GM20000 (cell line): ENCODE data around the gene SFMBT2.
A peak's percentile ranks its signal among the peaks of the same experiment; 100 is the strongest.

Experiments used
- DNase-seq: peaks from one replicate; pipeline ENCODE4 v3.0.0; 2012; ENCODE audit warnings: low spot score
- TF ChIP-seq, protein P1 (sequence below): IDR thresholded peaks from 2 replicates; pipeline ENCODE4 v1.5.1; 2012; ENCODE audit warnings: mild to moderate bottlenecking, control low read depth; ENCODE audit errors: extremely low read depth, missing control alignments

Gene SFMBT2

DNA sequence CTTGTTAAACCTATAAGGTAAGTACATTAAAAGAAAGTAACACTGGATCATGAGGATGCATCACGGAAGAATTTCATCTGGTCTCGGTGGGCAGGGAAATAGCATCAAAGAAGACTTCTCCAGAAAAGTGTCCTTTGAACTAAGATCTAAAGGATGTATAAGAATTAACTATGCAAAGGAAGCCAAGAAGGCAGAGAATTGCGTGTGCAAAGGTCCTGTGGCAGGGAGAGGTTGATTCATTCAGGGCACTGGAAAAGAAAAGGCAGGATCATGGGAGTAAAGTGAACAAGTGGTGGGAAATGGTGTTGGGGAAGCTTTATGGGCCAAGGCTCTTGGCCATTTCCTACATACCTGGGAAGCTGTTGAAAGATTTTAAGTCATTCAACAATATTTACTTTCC, 288.3 kb downstream of the SFMBT2 start:
- no peak for DNase-seq
- TF ChIP-seq, protein P1, sequence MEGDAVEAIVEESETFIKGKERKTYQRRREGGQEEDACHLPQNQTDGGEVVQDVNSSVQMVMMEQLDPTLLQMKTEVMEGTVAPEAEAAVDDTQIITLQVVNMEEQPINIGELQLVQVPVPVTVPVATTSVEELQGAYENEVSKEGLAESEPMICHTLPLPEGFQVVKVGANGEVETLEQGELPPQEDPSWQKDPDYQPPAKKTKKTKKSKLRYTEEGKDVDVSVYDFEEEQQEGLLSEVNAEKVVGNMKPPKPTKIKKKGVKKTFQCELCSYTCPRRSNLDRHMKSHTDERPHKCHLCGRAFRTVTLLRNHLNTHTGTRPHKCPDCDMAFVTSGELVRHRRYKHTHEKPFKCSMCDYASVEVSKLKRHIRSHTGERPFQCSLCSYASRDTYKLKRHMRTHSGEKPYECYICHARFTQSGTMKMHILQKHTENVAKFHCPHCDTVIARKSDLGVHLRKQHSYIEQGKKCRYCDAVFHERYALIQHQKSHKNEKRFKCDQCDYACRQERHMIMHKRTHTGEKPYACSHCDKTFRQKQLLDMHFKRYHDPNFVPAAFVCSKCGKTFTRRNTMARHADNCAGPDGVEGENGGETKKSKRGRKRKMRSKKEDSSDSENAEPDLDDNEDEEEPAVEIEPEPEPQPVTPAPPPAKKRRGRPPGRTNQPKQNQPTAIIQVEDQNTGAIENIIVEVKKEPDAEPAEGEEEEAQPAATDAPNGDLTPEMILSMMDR, result no peak

DNA sequence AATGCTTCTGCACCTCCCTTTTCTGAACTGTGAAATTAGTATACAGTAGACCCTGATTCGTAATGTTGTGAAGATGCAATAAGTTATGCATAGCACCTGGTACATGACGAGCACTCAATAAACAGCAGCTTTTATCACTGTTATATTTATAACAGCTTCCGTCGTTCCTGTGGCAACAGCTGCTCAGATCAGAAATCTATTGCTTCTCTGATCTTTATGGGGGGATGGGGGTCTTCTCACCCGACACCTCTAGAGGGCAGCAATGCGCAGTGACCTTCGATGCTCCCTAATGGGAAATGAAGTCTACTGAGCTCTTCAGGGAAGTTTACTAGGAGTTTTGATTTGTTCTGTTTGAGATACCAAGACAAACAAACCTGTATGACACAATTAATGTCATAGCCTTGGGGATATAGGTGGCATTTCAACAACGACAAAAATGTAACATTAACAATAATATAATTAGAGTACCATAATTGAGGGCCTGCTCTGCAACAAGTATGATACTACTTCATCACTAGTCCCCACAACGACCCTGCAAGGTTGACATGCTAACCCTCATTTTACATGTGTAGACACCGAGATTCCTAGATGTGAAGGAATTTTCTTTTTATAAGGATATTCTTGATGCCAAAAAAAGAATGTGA, 289.6 kb downstream of the SFMBT2 start:
- TF ChIP-seq, protein P1, result peak; percentile 77
- DNase-seq, result peak; percentile 80

DNA sequence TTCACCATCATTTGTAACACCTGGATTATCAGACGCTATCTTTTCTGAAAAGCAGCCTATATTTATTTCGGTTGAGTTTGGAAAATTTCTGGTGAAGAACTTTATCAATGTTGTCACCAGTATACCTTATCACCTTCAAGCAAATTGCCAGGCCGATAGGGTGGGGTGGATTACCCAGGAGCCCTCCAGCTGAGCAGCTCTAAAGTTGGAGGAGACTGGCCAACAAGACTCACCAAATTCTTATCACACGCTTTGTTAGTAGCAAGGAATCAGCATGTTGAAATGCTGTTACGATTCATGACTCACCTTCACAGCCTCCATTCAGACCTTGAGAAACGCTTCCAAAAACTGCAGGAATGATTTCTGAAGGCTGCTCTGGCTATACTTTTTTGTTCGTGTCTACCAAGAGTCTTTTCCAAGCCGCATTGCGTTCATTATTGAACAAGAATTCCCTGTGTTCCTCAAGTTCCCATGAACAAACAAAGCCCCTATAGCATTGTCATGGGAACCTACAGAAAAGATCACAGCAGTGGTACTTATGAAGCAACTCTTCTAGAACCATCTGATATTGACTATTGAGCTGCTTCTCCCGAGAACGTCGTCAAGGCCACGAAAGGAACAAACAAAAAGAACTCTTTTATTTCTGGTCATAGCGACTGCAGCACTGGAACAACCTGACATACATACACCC, 291.4 kb downstream of the SFMBT2 start:
- no peak for DNase-seq
- TF ChIP-seq, protein P1, result no peak

DNA sequence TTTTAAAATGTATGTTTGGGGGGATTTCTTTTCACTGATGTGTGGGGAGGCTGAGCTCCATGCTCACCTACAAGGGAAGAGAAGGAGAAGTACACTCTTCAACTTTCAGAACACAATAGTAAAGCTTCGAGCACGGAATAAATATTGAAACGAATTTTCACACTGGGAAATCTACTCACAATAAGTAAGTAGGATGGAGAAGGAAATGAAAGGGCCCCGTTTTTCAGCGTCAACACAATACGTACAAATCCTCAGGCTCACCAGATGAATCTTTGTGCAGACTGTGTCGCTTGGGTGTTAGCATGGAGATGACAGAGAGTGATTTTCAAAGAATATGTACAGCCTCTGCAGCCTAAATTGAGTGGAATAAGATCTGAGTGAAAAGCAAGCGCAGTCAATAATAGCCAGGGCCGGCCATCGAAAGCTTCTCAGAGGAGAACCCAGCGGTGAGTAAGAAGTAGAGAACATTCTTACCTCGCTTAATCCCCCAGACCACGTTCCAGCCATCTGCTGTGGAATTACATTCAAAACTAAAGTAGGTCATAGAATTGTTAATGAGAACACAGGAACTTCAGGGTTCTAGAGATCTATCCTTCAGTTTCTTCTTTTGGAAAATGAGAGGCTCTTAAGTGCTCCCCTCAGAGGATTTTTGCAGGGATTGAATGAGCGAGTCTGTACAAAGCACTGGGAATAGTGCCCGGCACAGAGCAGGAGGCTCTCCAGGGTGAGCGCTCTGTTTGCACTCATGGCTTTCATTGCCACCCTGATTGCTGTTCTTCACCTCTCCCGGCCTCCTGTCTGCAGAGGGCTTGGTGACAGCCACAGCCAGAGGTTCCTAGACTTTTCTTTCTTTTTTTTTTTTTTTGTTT, 292.8 kb downstream of the SFMBT2 start:
- TF ChIP-seq, protein P1, result no peak
- no peak for DNase-seq

DNA sequence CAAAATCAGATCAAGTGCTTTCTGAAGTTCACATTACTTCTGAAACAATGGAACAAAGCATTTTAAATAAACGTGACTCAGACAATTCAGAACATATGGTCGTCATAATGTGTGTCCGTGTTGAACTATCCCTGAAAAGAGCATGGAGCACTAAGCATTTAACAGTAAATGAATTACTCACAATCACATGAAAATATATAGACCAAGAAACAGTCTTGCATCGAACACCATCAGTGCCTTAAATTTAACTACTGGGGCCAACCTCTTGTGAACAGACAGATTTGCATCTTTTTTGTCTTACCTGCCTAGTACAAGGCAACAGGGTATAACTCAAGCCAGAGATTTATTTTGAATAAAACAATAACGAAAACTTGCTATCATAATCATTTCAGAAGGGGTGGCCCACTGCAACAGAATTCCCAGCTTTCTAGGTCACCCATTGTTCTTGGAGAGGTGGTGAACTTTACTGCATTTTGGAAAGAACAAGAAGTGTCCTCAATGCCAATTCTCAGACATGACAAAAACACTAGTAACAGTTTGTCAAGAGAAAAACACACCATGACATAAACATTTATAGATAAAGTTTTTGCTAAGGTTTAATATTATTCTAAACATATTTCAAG, 293.5 kb downstream of the SFMBT2 start:
- TF ChIP-seq, protein P1, result no peak
- DNase-seq, result no peak

DNA sequence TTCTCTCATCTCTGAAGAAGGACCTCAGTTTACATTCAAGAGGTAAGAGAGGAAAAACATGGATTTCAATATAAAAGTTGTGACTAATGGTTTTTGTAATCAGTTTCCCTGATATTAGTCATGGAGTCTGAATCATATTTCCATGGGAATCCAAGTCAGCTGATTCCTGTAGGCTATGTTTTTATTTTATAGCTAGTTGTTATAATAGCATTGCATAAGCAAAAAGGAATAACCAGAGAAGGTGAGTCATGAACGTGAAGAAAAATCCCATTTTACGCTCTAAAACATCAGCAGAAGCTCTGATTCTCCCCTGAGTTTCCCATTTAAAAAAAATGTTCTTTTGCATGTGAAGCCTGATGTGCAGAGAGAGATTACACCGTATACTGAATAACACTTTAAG, 299.3 kb downstream of the SFMBT2 start:
- no peak for DNase-seq
- TF ChIP-seq, protein P1, result no peak
